SK-N-MC (cell line): ENCODE measurements around the gene PTGER4.

Source experiments
- EZH2 ChIP-seq: fragments of 200-600 bp; sonication (generic); IDR thresholded peaks from one replicate; pipeline ENCODE4 v1.6.1; 2017; ENCODE audit warnings: antibody characterized with exemption
- POLR2AphosphoS5 ChIP-seq: IDR thresholded peaks from 2 replicates; pipeline ENCODE4 v1.6.1; 2012; ENCODE audit warnings: mild to moderate bottlenecking, low read depth, low read length, borderline replicate concordance

DNA sequence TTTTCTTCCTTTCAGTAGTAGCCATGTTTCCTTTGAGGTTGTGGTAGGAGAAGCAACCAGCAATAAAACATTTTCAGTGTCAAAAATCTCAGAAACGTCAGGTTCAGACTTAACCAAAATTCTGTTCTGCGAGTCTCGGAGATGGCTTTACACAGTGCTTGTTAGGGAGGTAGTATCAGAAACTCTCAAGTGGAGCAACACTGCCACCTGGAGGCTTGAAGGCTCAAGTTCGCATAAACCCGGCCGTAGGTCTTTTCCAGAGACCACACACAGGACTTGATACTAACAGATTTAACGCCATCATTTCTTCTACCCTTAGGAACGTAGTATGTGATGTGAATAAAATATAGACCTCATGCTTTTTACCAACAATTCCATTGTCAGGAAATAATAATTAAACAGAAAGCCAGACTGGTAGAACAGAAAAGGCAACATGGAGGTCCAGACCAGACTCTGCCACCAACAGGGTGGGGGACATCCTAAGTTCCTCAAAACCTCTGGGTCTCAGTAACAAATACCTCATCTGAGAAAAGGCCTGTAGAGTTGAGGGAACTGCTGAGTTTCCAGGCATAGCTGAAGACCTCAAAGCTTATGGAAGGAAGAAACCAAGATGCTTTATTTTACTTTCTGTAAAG lies 8.5 kb downstream of the PTGER4 start:
- TF ChIP-seq EZH2 (no peak), POLR2AphosphoS5 (no peak)
